IMR-90 (cell line): ENCODE data around the gene HS6ST2.

ENCODE experiments used
- CEBPB ChIP-seq: IDR thresholded peaks from 2 replicates; pipeline ENCODE4 v1.6.1; 2012; ENCODE audit warnings: low read depth, low read length, improper control_type of control experiment
- MAFK ChIP-seq: IDR thresholded peaks from 2 replicates; pipeline ENCODE4 v1.6.1; 2012; ENCODE audit warnings: low read depth, low read length, improper control_type of control experiment
- POLR2A ChIP-seq: IDR thresholded peaks from 2 replicates; pipeline ENCODE4 v1.6.1; 2012; ENCODE audit warnings: mild to moderate bottlenecking, low read depth, low read length
- TF ChIP-seq, protein P1 (sequence below): fragments of 150-350 bp; IDR thresholded peaks from 2 replicates; pipeline ENCODE4 v1.6.1; 2017; ENCODE audit warnings: mild to moderate bottlenecking, antibody characterized with exemption, low read length, low read depth
- TF ChIP-seq, protein P2 (sequence below): conservative IDR thresholded peaks from 2 replicates; pipeline ENCODE4 v1.5.1; 2012; ENCODE audit warnings: mild to moderate bottlenecking, low read depth, low read length, improper control_type of control experiment

GRCh38 chrX:132592880-132593279, 365.5 kb downstream of the HS6ST2 start:
- TF ChIP-seq CEBPB: no peak
- TF ChIP-seq, protein P1, sequence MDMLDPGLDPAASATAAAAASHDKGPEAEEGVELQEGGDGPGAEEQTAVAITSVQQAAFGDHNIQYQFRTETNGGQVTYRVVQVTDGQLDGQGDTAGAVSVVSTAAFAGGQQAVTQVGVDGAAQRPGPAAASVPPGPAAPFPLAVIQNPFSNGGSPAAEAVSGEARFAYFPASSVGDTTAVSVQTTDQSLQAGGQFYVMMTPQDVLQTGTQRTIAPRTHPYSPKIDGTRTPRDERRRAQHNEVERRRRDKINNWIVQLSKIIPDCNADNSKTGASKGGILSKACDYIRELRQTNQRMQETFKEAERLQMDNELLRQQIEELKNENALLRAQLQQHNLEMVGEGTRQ: no peak
- TF ChIP-seq POLR2A: no peak
- TF ChIP-seq, protein P2, sequence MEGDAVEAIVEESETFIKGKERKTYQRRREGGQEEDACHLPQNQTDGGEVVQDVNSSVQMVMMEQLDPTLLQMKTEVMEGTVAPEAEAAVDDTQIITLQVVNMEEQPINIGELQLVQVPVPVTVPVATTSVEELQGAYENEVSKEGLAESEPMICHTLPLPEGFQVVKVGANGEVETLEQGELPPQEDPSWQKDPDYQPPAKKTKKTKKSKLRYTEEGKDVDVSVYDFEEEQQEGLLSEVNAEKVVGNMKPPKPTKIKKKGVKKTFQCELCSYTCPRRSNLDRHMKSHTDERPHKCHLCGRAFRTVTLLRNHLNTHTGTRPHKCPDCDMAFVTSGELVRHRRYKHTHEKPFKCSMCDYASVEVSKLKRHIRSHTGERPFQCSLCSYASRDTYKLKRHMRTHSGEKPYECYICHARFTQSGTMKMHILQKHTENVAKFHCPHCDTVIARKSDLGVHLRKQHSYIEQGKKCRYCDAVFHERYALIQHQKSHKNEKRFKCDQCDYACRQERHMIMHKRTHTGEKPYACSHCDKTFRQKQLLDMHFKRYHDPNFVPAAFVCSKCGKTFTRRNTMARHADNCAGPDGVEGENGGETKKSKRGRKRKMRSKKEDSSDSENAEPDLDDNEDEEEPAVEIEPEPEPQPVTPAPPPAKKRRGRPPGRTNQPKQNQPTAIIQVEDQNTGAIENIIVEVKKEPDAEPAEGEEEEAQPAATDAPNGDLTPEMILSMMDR: no peak
- TF ChIP-seq MAFK: no peak
